Right ventricle myocardium superior (tissue), 1 donor: ENCODE measurements around the gene COL1A1. TPM values are rescaled to one million over a fixed set of nuclear protein-coding genes. Genes with fewer than 3 reads are reported as not detected.

Experiments used
- ATAC-seq: fragments of 200-7000 bp; cut with Tn5 transposase; one replicate; pipeline ENCODE4 v1.9.1; 2020; ENCODE audit warnings: mild to moderate bottlenecking; ENCODE audit not compliant: poor library complexity
- DNase-seq: peaks from one replicate; pipeline ENCODE4 v3.0.0-alpha.2; 2020
- intact Hi-C: fragments of 100-400 bp; cut with DNase I; formaldehyde crosslinking; loops from one replicate; pipeline ENCODE4 v1.11.2; 2022
- total RNA-seq: library from RNA; stranded (reverse); fragmentation: NEBNext Ultra II Directional; extraction: Animal tissue kit (Norgen Biotek cat#: 25700); gene quantifications from one replicate; pipeline ENCODE4 v1.2.1, GENCODE V29; 2021
- donor health status: DM: no; HTN: yes; CAD: no; lungs with severe emphysema.

The COL1A1 gene
- total RNA-seq, 1 donor from 2014 or later: 28.1 TPM

- peak; percentile 7 for ATAC-seq
- peak; percentile 83 for DNase-seq
- intact Hi-C loops: no loop called here
Observed at GRCh38 chr17:50149417-50150353, 51.7 kb downstream of the COL1A1 start.

- DNase-seq (no peak), ATAC-seq (no peak)
- intact Hi-C loops: no loop called here
Observed at GRCh38 chr17:50149091-50149416, 52.4 kb downstream of the COL1A1 start.

GRCh38 chr17:50148226-50149090 lies 53.0 kb downstream of the COL1A1 start:
- ATAC-seq: peak; percentile 4
- intact Hi-C loops: no loop called here
- peak; percentile 72 for DNase-seq

GRCh38 chr17:50147841-50148225 lies 53.6 kb downstream of the COL1A1 start:
- intact Hi-C loops: no loop called here

GRCh38 chr17:50146927-50147665 lies 54.3 kb downstream of the COL1A1 start:
- intact Hi-C loops: no loop called here
- no peak for DNase-seq
- ATAC-seq: peak; percentile 7

More at GRCh38 chr17:50147841-50148225, 53.6 kb downstream of the COL1A1 start:
- no peak for DNase-seq
- peak; percentile 7 for ATAC-seq

- no peak for ATAC-seq
- intact Hi-C loops: no loop called here
- no peak for DNase-seq
Observed at GRCh38 chr17:50146230-50146926, 55.1 kb downstream of the COL1A1 start.

GRCh38 chr17:50145532-50146229 lies 55.8 kb downstream of the COL1A1 start:
- DNase-seq (no peak), ATAC-seq (no peak)
- intact Hi-C loops: no loop called here

- intact Hi-C loops: no loop called here
- no peak for ATAC-seq
- DNase-seq: peak; percentile 74
Observed at GRCh38 chr17:50144845-50145531, 56.4 kb downstream of the COL1A1 start.

- DNase-seq (no peak), ATAC-seq (no peak)
- intact Hi-C loops: no loop called here
Observed at GRCh38 chr17:50144355-50144754, 57.1 kb downstream of the COL1A1 start.

- no peak for ATAC-seq
- no peak for DNase-seq
- intact Hi-C loops: no loop called here
Observed at GRCh38 chr17:50143461-50144176, 57.8 kb downstream of the COL1A1 start.

GRCh38 chr17:50141745-50142110 lies 59.7 kb downstream of the COL1A1 start:
- ATAC-seq (no peak), DNase-seq (no peak)
- intact Hi-C loops: no loop called here

- no peak for ATAC-seq
- no peak for DNase-seq
- intact Hi-C loops: no loop called here
Observed at GRCh38 chr17:50141026-50141744, 60.2 kb downstream of the COL1A1 start.

- ATAC-seq (peak; percentile 81), DNase-seq (peak; percentile 88)
- intact Hi-C loops: no loop called here
Observed at GRCh38 chr17:50139950-50140885, 61.2 kb downstream of the COL1A1 start.

GRCh38 chr17:50139185-50139783 lies 62.1 kb downstream of the COL1A1 start:
- no peak for DNase-seq
- ATAC-seq: no peak
- intact Hi-C loops: no loop called here

GRCh38 chr17:50137042-50137441 lies 64.4 kb downstream of the COL1A1 start:
- ATAC-seq: no peak
- DNase-seq: no peak
- intact Hi-C loops: no loop called here
